ENCODE measurements around the gene TEX19. TPM values are rescaled to one million over a fixed set of nuclear protein-coding genes. Genes with fewer than 3 reads are reported as not detected.

TEX19 gene
- polyA plus RNA-seq, 4 donors = not detected

- no peak for DNase-seq (ENCODE audit: low read depth in 4 of 4, low spot score in 2 of 4)
Observed at GRCh38 chr17:82320956-82321927, 37.8 kb upstream of the TEX19 start.

- no peak for DNase-seq (ENCODE audit: low read depth in 4 of 4, low spot score in 2 of 4)
Observed at GRCh38 chr17:82321947-82322466, 37.0 kb upstream of the TEX19 start.

- no peak for DNase-seq (ENCODE audit: low read depth in 4 of 4, low spot score in 2 of 4)
Observed at GRCh38 chr17:82322526-82323453, 36.3 kb upstream of the TEX19 start.

GRCh38 chr17:82323514-82324234, 35.4 kb upstream of the TEX19 start:
- DNase-seq (ENCODE audit: low read depth in 4 of 4, low spot score in 2 of 4) = no peak

GRCh38 chr17:82324566-82325285, 34.3 kb upstream of the TEX19 start:
- DNase-seq (ENCODE audit: low read depth in 4 of 4, low spot score in 2 of 4) = no peak

- DNase-seq (ENCODE audit: low read depth in 4 of 4, low spot score in 2 of 4) = no peak
Observed at GRCh38 chr17:82325286-82326180, 33.5 kb upstream of the TEX19 start.

- no peak for DNase-seq (ENCODE audit: low read depth in 4 of 4, low spot score in 2 of 4)
Observed at GRCh38 chr17:82327289-82327688, 31.8 kb upstream of the TEX19 start.

GRCh38 chr17:82327757-82328140, 31.3 kb upstream of the TEX19 start:
- DNase-seq (ENCODE audit: low read depth in 4 of 4, low spot score in 2 of 4) = no peak

- DNase-seq (ENCODE audit: low read depth in 4 of 4, low spot score in 2 of 4) = no peak
Observed at GRCh38 chr17:82328141-82328993, 30.7 kb upstream of the TEX19 start.

GRCh38 chr17:82328994-82329507, 30.0 kb upstream of the TEX19 start:
- DNase-seq (ENCODE audit: low read depth in 4 of 4, low spot score in 2 of 4) = no peak

- DNase-seq (ENCODE audit: low read depth in 4 of 4, low spot score in 2 of 4) = no peak
Observed at GRCh38 chr17:82329683-82330321, 29.2 kb upstream of the TEX19 start.

- DNase-seq (ENCODE audit: low read depth in 4 of 4, low spot score in 2 of 4) = no peak
Observed at GRCh38 chr17:82330322-82331239, 28.5 kb upstream of the TEX19 start.

GRCh38 chr17:82331345-82331939, 27.6 kb upstream of the TEX19 start:
- DNase-seq (ENCODE audit: low read depth in 4 of 4, low spot score in 2 of 4) = no peak

- no peak for DNase-seq (ENCODE audit: low read depth in 4 of 4, low spot score in 2 of 4)
Observed at GRCh38 chr17:82332669-82333278, 26.3 kb upstream of the TEX19 start.
